HepG2 (cell line): Measurements from ENCODE around the gene FNDC3B. TPM values are rescaled to one million over a fixed set of nuclear protein-coding genes. Genes with fewer than 3 reads are reported as not detected.

Source experiments
- ATAC-seq: fragments of 200-7000 bp; cut with Tn5 transposase; 3 replicates; pipeline ENCODE4 v1.9.1; 2020; ENCODE audit warnings: mild to moderate bottlenecking, moderate library complexity
- BruUV-seq: library from RNA; stranded (reverse); fragments of 400-500 nt; replicated peaks from 2 replicates; lab custom pipeline; 2021; lab: Mats Ljungman, UMichigan
- CTCF ChIA-PET: fragments of 300-600 bp; formaldehyde crosslinking; extraction: SDS; loops from one replicate; lab custom pipeline; 2021; ENCODE audit warnings: low total read pairs, inconsistent platforms, low intra/inter-chr PET ratio; lab: Yijun Ruan, JAX
- POLR2A ChIA-PET: fragments of 350-600 bp; sonication (Branson Sonifier 250); formaldehyde crosslinking; loops from one replicate; lab custom pipeline; 2020; ENCODE audit warnings: antibody characterized with exemption, inconsistent platforms; lab: Yijun Ruan, JAX
- DNase-seq: peaks from one replicate; pipeline ENCODE4 v3.0.0-alpha.2; 2015; ENCODE audit warnings: low spot score
- FAIRE-seq: peaks from 3 replicates; lab custom pipeline; 2011; peaks lifted over from hg19 to GRCh38; lab: Jason Lieb, UNC
- H2AFZ ChIP-seq: one replicate; pipeline ENCODE4 v1.6.1; 2011; ENCODE audit warnings: low read length, inconsistent platforms
- H3K27ac ChIP-seq: fragments of 300-600 bp; 3 replicates; pipeline ENCODE4 v1.8.0; 2011; ENCODE audit warnings: mixed run types, mild to moderate bottlenecking, mixed read lengths, low read length, inconsistent platforms; ENCODE audit not compliant: insufficient read depth; ENCODE audit errors: extremely low read length
- H3K27me3 ChIP-seq, 2 experiments: fragments of 200-600 bp in 1 of 2; 2 replicates in 1 of 2; 3 replicates in 1 of 2; pipeline versions ENCODE4 v1.6.0 to v1.8.0; 2011; ENCODE audit warnings: low read length in 2 of 2, mild to moderate bottlenecking in 2 of 2, moderate library complexity in 2 of 2, inconsistent platforms in 1 of 2; ENCODE audit not compliant: insufficient read depth in 2 of 2, control insufficient read depth in 1 of 2
- H3K36me3 ChIP-seq, 2 experiments: fragments of 200-600 bp in 1 of 2; replicated peaks in 1 of 2; 2 replicates in 1 of 2; 3 replicates in 1 of 2; pipeline versions ENCODE4 v1.5.1 to v1.8.0; 2011; ENCODE audit warnings: low read length in 2 of 2, inconsistent platforms in 1 of 2; ENCODE audit not compliant: insufficient read depth in 2 of 2, control insufficient read depth in 1 of 2
- H3K4me1 ChIP-seq: 2 replicates; pipeline ENCODE4 v1.5.1; 2012; ENCODE audit warnings: low read length, inconsistent platforms; ENCODE audit not compliant: insufficient read depth
- H3K4me2 ChIP-seq: 2 replicates; pipeline ENCODE4 v1.6.0; 2011; ENCODE audit warnings: low read depth, low read length, inconsistent platforms
- H3K4me3 ChIP-seq, 3 experiments: fragments of 200-600 bp in 1 of 3; sonication (generic), shearing (Covaris generic) in 1 of 3; replicated peaks in 1 of 3; 2 replicates each; pipeline ENCODE4 v1.5.1; 2011 to 2016; ENCODE audit warnings: low read length in 3 of 3, inconsistent platforms in 2 of 3, low read depth in 2 of 3, mild to moderate bottlenecking in 2 of 3, control low read depth in 1 of 3, mixed read lengths in 1 of 3; ENCODE audit not compliant: insufficient read depth in 1 of 3
- H3K79me2 ChIP-seq: one replicate; pipeline ENCODE4 v1.6.1; 2011; ENCODE audit warnings: low read length, inconsistent platforms; ENCODE audit not compliant: insufficient read depth
- H3K9ac ChIP-seq: 2 replicates; pipeline ENCODE4 v1.6.0; 2011; ENCODE audit warnings: mild to moderate bottlenecking, low read depth, low read length, inconsistent platforms; ENCODE audit not compliant: insufficient read depth
- H3K9me3 ChIP-seq: 2 replicates; pipeline ENCODE4 v1.5.1; 2012; ENCODE audit warnings: mild to moderate bottlenecking, low read length
- H4K20me1 ChIP-seq: 2 replicates; pipeline ENCODE4 v1.6.0; 2011; ENCODE audit warnings: inconsistent platforms, mild to moderate bottlenecking, low read length, moderate library complexity; ENCODE audit not compliant: insufficient read depth
- AGO2 ChIP-seq: fragments of 200-400 bp; formaldehyde crosslinking; optimal IDR thresholded peaks from 2 replicates; pipeline ENCODE3; 2017; ENCODE audit warnings: mild to moderate bottlenecking, low read depth, low read length, moderate library complexity
- KMT2A ChIP-seq: sonication (generic); formaldehyde crosslinking; IDR thresholded peaks from 2 replicates; pipeline ENCODE4 v1.4.0; 2020; ENCODE audit warnings: missing genetic modification reagents
- NFE2L1 ChIP-seq: sonication (generic); formaldehyde crosslinking; IDR thresholded peaks from 2 replicates; pipeline ENCODE4 v1.4.0; 2020; ENCODE audit warnings: missing genetic modification reagents, mild to moderate bottlenecking, borderline replicate concordance
- POLR2AphosphoS2 ChIP-seq: IDR thresholded peaks from 2 replicates; pipeline ENCODE4 v1.6.1; 2011; ENCODE audit warnings: low read depth, low read length, improper control_type of control experiment
- RBM22 ChIP-seq: fragments of 200-400 bp; formaldehyde crosslinking; optimal IDR thresholded peaks from 2 replicates; pipeline ENCODE3; 2017; ENCODE audit warnings: mild to moderate bottlenecking, low read length, moderate library complexity
- ZNF354B ChIP-seq: sonication (generic); formaldehyde crosslinking; IDR thresholded peaks from 2 replicates; pipeline ENCODE4 v1.8.0; 2022; ENCODE audit warnings: mild to moderate bottlenecking, missing genetic modification reagents
- ZNF446 ChIP-seq: sonication (generic); formaldehyde crosslinking; IDR thresholded peaks from 2 replicates; pipeline ENCODE4 v1.5.0; 2020; ENCODE audit warnings: mild to moderate bottlenecking, missing genetic modification reagents
- WGBS: methylation state at CpG from one replicate; pipeline ENCODE4 v1.1.6; 2017; ENCODE audit warnings: low lambda C conversion rate; 5-methylcytosine and 5-hydroxymethylcytosine counted together
- in situ Hi-C: cut with HindIII; loops from 2 replicates; pipeline ENCODE4 v1.10.0; 2017; ENCODE audit warnings: low pct_unique_long_range_greater_than_20kb; ENCODE audit not compliant: extremely low pct_ligation_motif_present
- intact Hi-C: fragments of 100-400 bp; cut with micrococcal nuclease; formaldehyde crosslinking; loops from one replicate; pipeline ENCODE4 v1.10.0; 2022; ENCODE audit not compliant: unreplicated experiment
- polyA plus RNA-seq, 8 experiments: library from polyadenylated mRNA; depleted of rRNA in 3 of 8; stranded (reverse) in 7 of 8; unstranded in 1 of 8; fragments of >200 nt; fragmentation: Illumina TruSeq in 4 of 8; extraction: Trizol in 4 of 8; gene quantifications; 2 replicates each; pipeline versions ENCODE4 v1.2.1 to v1.2.3, GENCODE V29; 2011 to 2016; ENCODE audit warnings: low read depth in 4 of 8, missing spikeins in 1 of 8, mixed read lengths in 1 of 8; ENCODE audit not compliant: insufficient read depth in 1 of 8
- total RNA-seq, 5 experiments: library from RNA; depleted of rRNA; stranded (reverse); fragments of >200 nt; fragmentation: Illumina TruSeq; extraction: Trizol; gene quantifications; 2 replicates each; pipeline ENCODE4 v1.2.3, GENCODE V29; 2016; ENCODE audit warnings: low read depth in 1 of 5
- TF ChIP-seq, protein P1 (sequence below), 2 experiments: sonication (generic) in 1 of 2; formaldehyde crosslinking in 1 of 2; IDR thresholded peaks; 2 replicates each; pipeline versions ENCODE4 v1.6.1 to v1.9.0; 2014 to 2022; ENCODE audit warnings: antibody characterized with exemption in 1 of 2, borderline replicate concordance in 1 of 2, inconsistent platforms in 1 of 2, low read depth in 1 of 2, missing genetic modification reagents in 1 of 2
- TF ChIP-seq, protein P2 (sequence below): sonication (generic); formaldehyde crosslinking; IDR thresholded peaks from 2 replicates; pipeline ENCODE4 v1.5.1; 2020; ENCODE audit warnings: missing genetic modification reagents, mild to moderate bottlenecking, borderline replicate concordance

FNDC3B gene
- total and polyA plus RNA-seq, 2 of the 13 experiments (the other 11 are each of a cell fraction or from before 2014, with no cell fraction given), result 74.8 to 103 TPM

DNA sequence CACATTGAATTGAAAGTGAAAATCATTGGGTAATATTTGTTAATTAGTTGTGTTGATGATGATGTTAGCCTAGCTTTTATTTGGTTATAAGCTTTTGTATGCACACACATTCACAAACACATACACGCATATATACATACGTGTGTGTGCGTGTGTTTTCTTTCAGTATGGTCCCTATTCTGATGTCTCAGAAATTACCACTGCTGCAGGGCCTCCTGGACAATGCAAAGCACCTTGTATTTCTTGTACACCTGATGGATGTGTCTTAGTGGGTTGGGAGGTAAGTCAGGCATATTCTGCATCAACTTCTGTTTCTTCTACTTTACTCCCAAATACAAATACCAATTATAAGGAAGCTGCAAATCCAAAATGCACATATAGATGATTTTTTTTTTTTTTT, 306.8 kb downstream of the FNDC3B start:
- FAIRE-seq (no peak), ATAC-seq (no peak)
- Histone ChIP-seq H3K27ac (no peak overlapping the region), H3K4me2 (no peak overlapping the region), H4K20me1 (peaks cover 18% of the 10 kb centered on the region), H3K4me1 (no peaks in the 10 kb centered on the region), H3K9me3 (no peaks in the 10 kb centered on the region), H3K27me3 (no peaks in the 10 kb centered on the region), H3K79me2 (no peaks in the 10 kb centered on the region)
- no TSS peak for BruUV-seq
- intact Hi-C loops (no loop called here), in situ Hi-C loops (no loop called here)
- ChIA-PET POLR2A (no interaction called here), CTCF (no interaction called here)
- WGBS, result 96% methylated on average over 3 of the region's 3 CpGs
- no peak for TF ChIP-seq ZNF446 (CRISPR knock-in tag)
- peak; percentile 99 for TF ChIP-seq RBM22
- TF ChIP-seq, all 625 proteins: peak for 1
- H2AFZ ChIP-seq, result no peak overlapping the region
- DNase-seq, result no peak
- peaks cover 38 to 92% of the 10 kb centered on the region in 2 experiments for H3K36me3 ChIP-seq
- no peak overlapping the region for H3K9ac ChIP-seq
- no peak overlapping the region for H3K4me3 ChIP-seq

DNA sequence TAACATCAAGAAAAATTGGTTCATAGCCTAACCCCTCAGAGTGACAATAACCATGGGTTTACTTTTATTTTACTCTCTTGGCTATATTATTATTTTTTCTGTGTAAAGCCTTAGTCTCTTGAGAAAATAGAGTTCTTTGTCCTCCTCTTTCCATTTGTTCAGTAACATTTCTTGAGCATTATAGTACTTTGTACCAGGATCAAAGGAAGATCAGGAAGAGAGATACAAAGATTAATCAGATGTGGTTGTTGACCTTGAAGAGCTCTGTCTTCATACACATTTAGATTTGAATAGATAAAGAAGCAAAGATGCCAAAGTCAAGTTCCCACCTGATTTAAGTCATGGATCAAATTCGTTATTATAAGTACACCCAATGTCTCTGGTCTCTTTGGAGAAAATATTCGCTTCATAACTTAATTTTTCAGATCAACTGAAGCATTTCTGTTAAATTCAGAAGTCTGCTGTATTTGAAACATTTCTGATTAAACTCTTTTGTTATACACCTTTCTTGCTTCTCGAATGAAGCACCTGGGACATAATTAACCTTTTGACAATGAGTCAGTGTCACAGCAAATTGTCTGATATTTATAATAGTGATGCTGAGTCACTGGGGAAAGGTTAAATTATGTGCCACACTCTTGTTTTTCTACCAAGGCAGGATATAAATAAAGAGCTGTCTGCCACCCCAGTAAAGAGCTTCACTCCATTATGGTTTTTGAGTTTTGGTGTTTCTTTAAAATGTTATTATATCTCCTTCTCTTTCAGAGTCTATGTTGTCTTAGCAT, 308.7 kb downstream of the FNDC3B start:
- POLR2A ChIA-PET, result no interaction called here
- ATAC-seq (no peak), FAIRE-seq (no peak), DNase-seq (no peak)
- H3K9me3 ChIP-seq, result no peaks in the 10 kb centered on the region
- H3K79me2 ChIP-seq, result no peaks in the 10 kb centered on the region
- no peak overlapping the region for H2AFZ ChIP-seq
- WGBS, result 97% methylated on average over 3 of the region's 3 CpGs
- no peak overlapping the region for H3K27ac ChIP-seq
- no peak overlapping the region for H3K9ac ChIP-seq
- peaks cover 14% of the 10 kb centered on the region for H4K20me1 ChIP-seq
- no peak overlapping the region for H3K4me3 ChIP-seq
- CTCF ChIA-PET, result no interaction called here
- H3K4me1 ChIP-seq, result no peaks in the 10 kb centered on the region
- H3K36me3 ChIP-seq, result peaks cover 41 to 91% of the 10 kb centered on the region in 2 experiments
- in situ Hi-C loops, result no loop called here
- BruUV-seq, result no TSS peak
- H3K27me3 ChIP-seq, result no peaks in the 10 kb centered on the region
- H3K4me2 ChIP-seq, result no peak overlapping the region
- intact Hi-C loops, result no loop called here
- TF ChIP-seq NFE2L1 (no peak), AGO2 (peak; percentile 7), ZNF354B (CRISPR knock-in tag) (no peak), POLR2AphosphoS2 (0 out of 2 replicates have a peak, but pooled peaks have one; percentile 51), KMT2A (CRISPR knock-in tag) (no peak)
- TF ChIP-seq, protein P1, sequence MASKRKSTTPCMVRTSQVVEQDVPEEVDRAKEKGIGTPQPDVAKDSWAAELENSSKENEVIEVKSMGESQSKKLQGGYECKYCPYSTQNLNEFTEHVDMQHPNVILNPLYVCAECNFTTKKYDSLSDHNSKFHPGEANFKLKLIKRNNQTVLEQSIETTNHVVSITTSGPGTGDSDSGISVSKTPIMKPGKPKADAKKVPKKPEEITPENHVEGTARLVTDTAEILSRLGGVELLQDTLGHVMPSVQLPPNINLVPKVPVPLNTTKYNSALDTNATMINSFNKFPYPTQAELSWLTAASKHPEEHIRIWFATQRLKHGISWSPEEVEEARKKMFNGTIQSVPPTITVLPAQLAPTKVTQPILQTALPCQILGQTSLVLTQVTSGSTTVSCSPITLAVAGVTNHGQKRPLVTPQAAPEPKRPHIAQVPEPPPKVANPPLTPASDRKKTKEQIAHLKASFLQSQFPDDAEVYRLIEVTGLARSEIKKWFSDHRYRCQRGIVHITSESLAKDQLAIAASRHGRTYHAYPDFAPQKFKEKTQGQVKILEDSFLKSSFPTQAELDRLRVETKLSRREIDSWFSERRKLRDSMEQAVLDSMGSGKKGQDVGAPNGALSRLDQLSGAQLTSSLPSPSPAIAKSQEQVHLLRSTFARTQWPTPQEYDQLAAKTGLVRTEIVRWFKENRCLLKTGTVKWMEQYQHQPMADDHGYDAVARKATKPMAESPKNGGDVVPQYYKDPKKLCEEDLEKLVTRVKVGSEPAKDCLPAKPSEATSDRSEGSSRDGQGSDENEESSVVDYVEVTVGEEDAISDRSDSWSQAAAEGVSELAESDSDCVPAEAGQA (IDR thresholded peaks at IDR 0.05; ENCODE audit: low read depth), result no peak
- TF ChIP-seq, protein P1 (CRISPR knock-in tag; IDR thresholded peaks at IDR 0.05; ENCODE audit: borderline replicate concordance), result no peak
- TF ChIP-seq, protein P2, sequence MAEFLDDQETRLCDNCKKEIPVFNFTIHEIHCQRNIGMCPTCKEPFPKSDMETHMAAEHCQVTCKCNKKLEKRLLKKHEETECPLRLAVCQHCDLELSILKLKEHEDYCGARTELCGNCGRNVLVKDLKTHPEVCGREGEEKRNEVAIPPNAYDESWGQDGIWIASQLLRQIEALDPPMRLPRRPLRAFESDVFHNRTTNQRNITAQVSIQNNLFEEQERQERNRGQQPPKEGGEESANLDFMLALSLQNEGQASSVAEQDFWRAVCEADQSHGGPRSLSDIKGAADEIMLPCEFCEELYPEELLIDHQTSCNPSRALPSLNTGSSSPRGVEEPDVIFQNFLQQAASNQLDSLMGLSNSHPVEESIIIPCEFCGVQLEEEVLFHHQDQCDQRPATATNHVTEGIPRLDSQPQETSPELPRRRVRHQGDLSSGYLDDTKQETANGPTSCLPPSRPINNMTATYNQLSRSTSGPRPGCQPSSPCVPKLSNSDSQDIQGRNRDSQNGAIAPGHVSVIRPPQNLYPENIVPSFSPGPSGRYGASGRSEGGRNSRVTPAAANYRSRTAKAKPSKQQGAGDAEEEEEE (CRISPR knock-in tag), result no peak
